Esophagus muscularis mucosa (tissue), 3 donors: ENCODE data around the gene WDFY3.

ENCODE experiments used
- POLR2A ChIP-seq: fragments of 450-650 bp; IDR thresholded peaks from one replicate; pipeline ENCODE4 v1.6.1; 2017; ENCODE audit warnings: antibody characterized with exemption, moderate library complexity, mild to moderate bottlenecking, low read depth
- TF ChIP-seq, protein P1 (sequence below), 3 experiments: fragments of 200-600 bp in 2 of 3; fragments of 450-650 bp in 1 of 3; sonication (generic) in 2 of 3; IDR thresholded peaks; one replicate each; pipeline ENCODE4 v1.5.1; 2017 to 2019; ENCODE audit warnings: antibody characterized with exemption in 3 of 3, mild to moderate bottlenecking in 2 of 3, moderate library complexity in 1 of 3

DNA sequence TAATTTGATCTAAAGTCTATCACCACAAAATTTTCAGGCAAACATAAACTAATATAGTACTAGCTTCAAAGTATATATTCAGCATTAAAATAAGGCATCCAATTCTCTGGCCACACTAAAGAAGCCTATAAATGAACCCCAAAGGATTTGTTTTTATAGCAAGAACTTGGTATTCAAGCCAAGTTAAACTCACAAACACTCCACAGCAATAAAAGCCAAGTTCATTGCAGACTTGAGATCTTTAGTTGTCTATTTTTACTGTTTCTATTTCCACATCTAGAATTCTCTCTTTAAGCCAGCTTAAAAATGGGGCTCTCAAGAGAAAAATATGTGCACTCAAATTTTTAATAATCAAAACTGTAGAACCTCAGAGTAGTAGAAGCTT lies 51.1 kb downstream of the WDFY3 start:
- TF ChIP-seq POLR2A: no peak
- TF ChIP-seq, protein P1, sequence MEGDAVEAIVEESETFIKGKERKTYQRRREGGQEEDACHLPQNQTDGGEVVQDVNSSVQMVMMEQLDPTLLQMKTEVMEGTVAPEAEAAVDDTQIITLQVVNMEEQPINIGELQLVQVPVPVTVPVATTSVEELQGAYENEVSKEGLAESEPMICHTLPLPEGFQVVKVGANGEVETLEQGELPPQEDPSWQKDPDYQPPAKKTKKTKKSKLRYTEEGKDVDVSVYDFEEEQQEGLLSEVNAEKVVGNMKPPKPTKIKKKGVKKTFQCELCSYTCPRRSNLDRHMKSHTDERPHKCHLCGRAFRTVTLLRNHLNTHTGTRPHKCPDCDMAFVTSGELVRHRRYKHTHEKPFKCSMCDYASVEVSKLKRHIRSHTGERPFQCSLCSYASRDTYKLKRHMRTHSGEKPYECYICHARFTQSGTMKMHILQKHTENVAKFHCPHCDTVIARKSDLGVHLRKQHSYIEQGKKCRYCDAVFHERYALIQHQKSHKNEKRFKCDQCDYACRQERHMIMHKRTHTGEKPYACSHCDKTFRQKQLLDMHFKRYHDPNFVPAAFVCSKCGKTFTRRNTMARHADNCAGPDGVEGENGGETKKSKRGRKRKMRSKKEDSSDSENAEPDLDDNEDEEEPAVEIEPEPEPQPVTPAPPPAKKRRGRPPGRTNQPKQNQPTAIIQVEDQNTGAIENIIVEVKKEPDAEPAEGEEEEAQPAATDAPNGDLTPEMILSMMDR (IDR thresholded peaks at IDR 0.05): no peak
